Left lobe of liver (tissue), 2 donors: ENCODE measurements around the gene LMF1. TPM values are rescaled to one million over a fixed set of nuclear protein-coding genes. Genes with fewer than 3 reads are reported as not detected.
"Not testable (repeated sequence)": the region's sequence is repeated elsewhere in the genome, so short reads cannot be mapped to it uniquely, and the experiment has no call there.

Experiments
- ATAC-seq: fragments of 200-7000 bp; cut with Tn5 transposase; one replicate; pipeline ENCODE4 v1.9.1; 2020; ENCODE audit warnings: mild to moderate bottlenecking, moderate library complexity
- DNase-seq: peaks from one replicate; pipeline ENCODE4 v3.0.0-alpha.2; 2020; ENCODE audit warnings: low spot score
- total RNA-seq: library from RNA; stranded (reverse); gene quantifications from one replicate; pipeline ENCODE4 v1.2.1, GENCODE V29; 2021
- donor health status: DM: no; HTN: no; CAD: no; lungs with moderate emphysema.
- donor health status: DM: no; HTN: yes; CAD: no.

Gene LMF1
- total RNA-seq, 1 donor from 2014 or later = 13.5 TPM

- ATAC-seq (no peak), DNase-seq (no peak)
Observed at GRCh38 chr16:886084-886543, 84.7 kb downstream of the LMF1 start.

GRCh38 chr16:885391-885790 lies 85.4 kb downstream of the LMF1 start:
- no peak for ATAC-seq

GRCh38 chr16:884232-884631 lies 86.6 kb downstream of the LMF1 start:
- ATAC-seq (no peak), DNase-seq (no peak)

More at GRCh38 chr16:885391-885790, 85.4 kb downstream of the LMF1 start:
- no peak for DNase-seq

DNA sequence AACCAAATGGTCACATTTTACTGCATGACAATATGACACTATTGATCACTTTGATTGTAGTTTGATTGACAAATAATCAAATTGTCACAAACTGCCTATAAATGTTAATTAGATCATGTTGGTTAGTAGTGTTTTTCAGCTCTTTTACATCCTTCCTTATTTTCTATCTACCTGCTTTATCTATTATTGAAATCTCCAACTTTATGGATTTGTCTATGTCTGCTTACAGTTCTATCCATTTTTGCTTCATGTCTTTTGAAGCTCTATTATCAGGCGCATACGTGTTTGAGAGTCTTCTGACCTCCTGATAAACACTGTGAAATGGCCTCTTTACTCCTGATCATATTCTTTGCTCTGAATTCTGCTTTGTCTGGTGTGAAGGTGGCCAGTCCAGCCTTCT lies 87.0 kb downstream of the LMF1 start:
- ATAC-seq (no peak), DNase-seq (no peak)

- no peak for DNase-seq
- no peak for ATAC-seq
Observed at GRCh38 chr16:883340-883739, 87.4 kb downstream of the LMF1 start.

GRCh38 chr16:882671-883070 lies 88.1 kb downstream of the LMF1 start:
- not testable (repeated sequence) for ATAC-seq, DNase-seq

GRCh38 chr16:882256-882655 lies 88.5 kb downstream of the LMF1 start:
- DNase-seq = no peak
- ATAC-seq = no peak

GRCh38 chr16:881219-882097 lies 89.3 kb downstream of the LMF1 start:
- DNase-seq = no peak

GRCh38 chr16:880471-881171 lies 90.2 kb downstream of the LMF1 start:
- DNase-seq (no peak), ATAC-seq (no peak)

More at GRCh38 chr16:881219-882097, 89.3 kb downstream of the LMF1 start:
- ATAC-seq = peak; percentile 13

DNA sequence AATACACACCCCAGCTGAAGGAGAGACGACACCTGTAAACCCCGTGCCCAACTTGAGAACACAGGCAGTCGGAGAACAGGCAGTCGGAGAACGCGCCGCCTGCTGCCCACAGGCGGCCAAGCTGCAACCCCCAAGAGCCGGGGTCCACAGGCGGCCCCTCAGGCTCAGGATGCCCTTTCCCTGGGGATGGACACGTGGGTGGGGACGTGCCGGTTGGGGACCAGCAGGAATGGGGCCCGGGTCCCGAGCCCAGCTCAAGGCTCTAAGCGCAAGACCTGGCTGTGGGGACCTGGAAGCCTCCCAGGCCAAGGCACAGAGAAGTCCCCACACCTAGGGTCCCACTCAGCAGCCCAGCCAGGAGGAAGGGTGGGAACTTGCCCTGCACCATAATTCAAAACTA lies 90.8 kb downstream of the LMF1 start:
- ATAC-seq (no peak), DNase-seq (no peak)

DNA sequence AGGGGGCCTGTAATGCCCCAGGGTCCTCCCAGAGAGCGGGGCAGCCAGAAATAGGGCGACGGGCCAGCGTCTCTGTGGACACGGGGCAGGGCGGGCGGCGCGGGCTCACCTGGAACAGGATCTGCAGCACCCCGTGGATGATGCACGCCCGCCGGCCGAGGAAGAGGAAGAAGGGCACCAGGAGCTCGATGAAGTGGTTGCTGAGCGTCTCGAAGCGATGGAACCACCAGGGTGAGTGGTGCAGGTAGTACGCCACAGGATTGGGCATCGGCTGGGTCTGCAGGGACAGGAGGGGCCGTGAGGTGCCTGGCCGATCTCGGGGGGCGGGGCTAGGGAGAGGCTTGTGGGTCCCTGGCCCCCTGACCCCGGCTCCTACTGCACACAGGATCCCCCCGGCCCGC lies 91.3 kb downstream of the LMF1 start:
- DNase-seq (no peak), ATAC-seq (no peak)

GRCh38 chr16:878886-879285 lies 91.9 kb downstream of the LMF1 start:
- no peak for DNase-seq
- ATAC-seq = no peak

GRCh38 chr16:878072-878784 lies 92.6 kb downstream of the LMF1 start:
- DNase-seq (no peak), ATAC-seq (no peak)

- no peak for ATAC-seq
- no peak for DNase-seq
Observed at GRCh38 chr16:877242-878071, 93.3 kb downstream of the LMF1 start.

- DNase-seq (no peak), ATAC-seq (no peak)
Observed at GRCh38 chr16:876523-877241, 94.1 kb downstream of the LMF1 start.

- DNase-seq (no peak), ATAC-seq (no peak)
Observed at GRCh38 chr16:876041-876335, 94.8 kb downstream of the LMF1 start.

- DNase-seq (no peak), ATAC-seq (no peak)
Observed at GRCh38 chr16:875182-876040, 95.4 kb downstream of the LMF1 start.

GRCh38 chr16:874366-875181 lies 96.2 kb downstream of the LMF1 start:
- ATAC-seq = no peak
- DNase-seq = no peak
